Liver (tissue), 9 donors: Measurements from ENCODE around the gene SNCAIP. TPM values are rescaled to one million over a fixed set of nuclear protein-coding genes. Genes with fewer than 3 reads are reported as not detected.

Experiments used
- DNase-seq: peaks from one replicate; pipeline ENCODE4 v3.0.0-alpha.2; 2017; ENCODE audit warnings: low spot score
- H3K27ac ChIP-seq, 2 donors: one replicate each; pipeline ENCODE4 v1.7.0; 2013; ENCODE audit warnings: inconsistent platforms in 2 of 2, low read length in 2 of 2, control low read depth in 1 of 2, low read depth in 1 of 2, mild to moderate bottlenecking in 1 of 2
- H3K27me3 ChIP-seq, 4 donors: one replicate each; pipeline versions ENCODE4 v1.6.1 to v1.7.0; 2013; ENCODE audit warnings: low read length in 3 of 4, inconsistent platforms in 1 of 4, mild to moderate bottlenecking in 1 of 4, moderate library complexity in 1 of 4; ENCODE audit not compliant: control insufficient read depth in 4 of 4, insufficient read depth in 4 of 4
- H3K36me3 ChIP-seq, 4 donors: one replicate each; pipeline versions ENCODE4 v1.6.1 to v1.7.0; 2013; ENCODE audit warnings: low read length in 3 of 4, mild to moderate bottlenecking in 3 of 4, low read depth in 1 of 4, moderate library complexity in 1 of 4; ENCODE audit not compliant: control insufficient read depth in 4 of 4, insufficient read depth in 3 of 4
- H3K4me1 ChIP-seq, 4 donors: one replicate each; pipeline versions ENCODE4 v1.6.1 to v1.7.0; 2013; ENCODE audit warnings: low read length in 3 of 4, mild to moderate bottlenecking in 3 of 4, moderate library complexity in 1 of 4; ENCODE audit not compliant: control insufficient read depth in 4 of 4, insufficient read depth in 4 of 4
- H3K4me3 ChIP-seq, 3 donors: one replicate each; pipeline versions ENCODE4 v1.6.1 to v1.7.0; 2013; ENCODE audit warnings: low read length in 3 of 3, control low read depth in 1 of 3, low read depth in 1 of 3, mild to moderate bottlenecking in 1 of 3
- H3K9ac ChIP-seq, 2 donors: one replicate each; pipeline ENCODE4 v1.7.0; 2013; ENCODE audit warnings: low read length in 2 of 2, mild to moderate bottlenecking in 2 of 2, moderate library complexity in 2 of 2, control low read depth in 1 of 2, low read depth in 1 of 2
- H3K9me3 ChIP-seq, 4 donors: one replicate each; pipeline versions ENCODE4 v1.6.1 to v1.7.0; 2013; ENCODE audit warnings: low read length in 3 of 4; ENCODE audit not compliant: control insufficient read depth in 4 of 4
- EGR1 ChIP-seq, 2 donors: IDR thresholded peaks; 2 replicates each; pipeline ENCODE4 v1.6.1; 2016 to 2018; ENCODE audit warnings: antibody characterized with exemption in 2 of 2, low read depth in 2 of 2
- FOXA1 ChIP-seq: IDR thresholded peaks from 2 replicates; pipeline ENCODE4 v1.6.1; 2016; ENCODE audit warnings: antibody characterized with exemption
- FOXA2 ChIP-seq: IDR thresholded peaks from 2 replicates; pipeline ENCODE4 v1.6.1; 2016; ENCODE audit warnings: antibody characterized with exemption
- HNF4A ChIP-seq, 2 donors: conservative IDR thresholded peaks; 2 replicates each; pipeline ENCODE4 v1.6.1; 2016; ENCODE audit warnings: antibody characterized with exemption in 2 of 2, mild to moderate bottlenecking in 2 of 2
- HNF4G ChIP-seq: IDR thresholded peaks from 2 replicates; pipeline ENCODE4 v1.6.1; 2016; ENCODE audit warnings: antibody characterized with exemption
- JUND ChIP-seq, 2 donors: IDR thresholded peaks; 2 replicates each; pipeline ENCODE4 v1.6.1; 2016; ENCODE audit warnings: antibody characterized with exemption in 2 of 2
- RAD21 ChIP-seq, 2 donors: IDR thresholded peaks; 2 replicates each; pipeline ENCODE4 v1.6.1; 2016; ENCODE audit warnings: antibody characterized with exemption in 2 of 2, mild to moderate bottlenecking in 2 of 2
- YY1 ChIP-seq: IDR thresholded peaks from 2 replicates; pipeline ENCODE4 v1.6.1; 2016; ENCODE audit warnings: antibody characterized with exemption, mild to moderate bottlenecking
- WGBS: extraction: QIAGEN DNeasy Blood & Tissue Kit; methylation state at CpG from one replicate; pipeline ENCODE4 v1.1.7; 2013; 5-methylcytosine and 5-hydroxymethylcytosine counted together
- polyA plus RNA-seq, 2 donors: library from polyadenylated mRNA; stranded (reverse) in 1 of 2; unstranded in 1 of 2; fragments of 200-250 nt in 1 of 2; fragments of >200 nt in 1 of 2; fragmentation: Nextera tagmentation in 1 of 2; extraction: Ambion mirVana in 1 of 2; gene quantifications; one replicate each; pipeline versions ENCODE4 v1.2.1 to v1.2.3, GENCODE V29; 2013 to 2015
- total RNA-seq, 2 donors: library from RNA; depleted of rRNA; stranded (reverse); fragments of >200 nt; gene quantifications; one replicate each; pipeline ENCODE4 v1.2.3, GENCODE V29; 2014
- TF ChIP-seq, protein P1 (sequence below): IDR thresholded peaks from 2 replicates; pipeline ENCODE4 v1.6.1; 2016; ENCODE audit warnings: antibody characterized with exemption
- TF ChIP-seq, protein P2 (sequence below): fragments of 150-350 bp; IDR thresholded peaks from 2 replicates; pipeline ENCODE4 v1.5.1; 2017; ENCODE audit warnings: improper control_type of control experiment, low read depth, low read length; ENCODE audit not compliant: missing input control
- TF ChIP-seq, protein P3 (sequence below): IDR thresholded peaks from 2 replicates; pipeline ENCODE4 v1.6.1; 2016; ENCODE audit warnings: antibody characterized with exemption
- TF ChIP-seq, protein P4 (sequence below): IDR thresholded peaks from 2 replicates; pipeline ENCODE4 v1.6.1; 2016; ENCODE audit warnings: antibody characterized with exemption
- donor health status: healthy.
- donor health status: healthy.
- donor health status: healthy.
- donor health status: healthy.
- donor health status: healthy.

SNCAIP gene
- total and polyA plus RNA-seq, 4 donors: 0.17 to 2.1 (median 0.74) TPM

DNA sequence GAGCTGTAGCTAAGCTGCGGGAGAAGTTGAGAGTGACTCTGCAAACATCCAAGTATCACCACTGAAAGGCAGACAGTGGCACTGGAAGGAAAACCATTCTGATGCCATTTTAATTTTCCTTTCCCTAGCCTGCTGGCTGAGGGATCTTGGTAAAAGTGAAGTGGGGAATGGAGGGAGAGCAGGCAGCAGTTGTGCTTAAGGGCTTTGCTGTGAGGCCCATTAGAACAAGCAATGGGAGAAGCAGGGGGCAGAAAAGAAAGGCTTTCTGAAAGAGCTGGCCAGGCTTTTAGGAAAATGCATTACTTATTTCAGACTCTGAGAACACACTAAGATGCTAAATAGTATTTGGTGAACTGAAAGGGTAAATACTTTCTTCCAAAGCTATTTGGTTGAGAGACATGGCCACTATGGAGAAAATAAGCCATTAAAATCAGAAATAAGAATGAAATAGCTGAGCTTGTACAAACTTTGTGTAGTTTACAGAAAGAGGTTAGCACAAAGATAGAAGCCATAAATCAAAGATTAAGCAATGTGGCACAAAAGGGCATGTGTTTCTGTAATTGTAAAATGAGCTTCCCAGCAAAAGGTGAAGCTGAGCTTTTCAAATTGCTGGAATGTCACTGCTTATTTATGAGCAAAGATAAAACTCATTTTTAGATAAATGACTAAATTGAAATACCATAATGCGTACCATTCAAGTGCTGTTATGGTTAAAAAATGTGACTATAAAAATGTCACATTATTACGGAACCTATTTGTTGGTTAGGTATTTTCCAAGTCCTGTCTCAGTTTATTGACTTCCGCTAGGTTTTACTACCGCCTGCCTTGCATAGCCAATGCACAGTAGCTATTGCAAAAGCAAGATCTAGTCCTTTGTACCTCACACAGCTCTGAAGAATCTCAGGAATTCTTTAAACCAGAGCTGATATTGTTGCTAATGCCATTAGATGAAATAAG lies 20.8 kb downstream of the SNCAIP start:
- no peak for DNase-seq
- WGBS: 84% methylated on average over 5 of the region's 5 CpGs

DNA sequence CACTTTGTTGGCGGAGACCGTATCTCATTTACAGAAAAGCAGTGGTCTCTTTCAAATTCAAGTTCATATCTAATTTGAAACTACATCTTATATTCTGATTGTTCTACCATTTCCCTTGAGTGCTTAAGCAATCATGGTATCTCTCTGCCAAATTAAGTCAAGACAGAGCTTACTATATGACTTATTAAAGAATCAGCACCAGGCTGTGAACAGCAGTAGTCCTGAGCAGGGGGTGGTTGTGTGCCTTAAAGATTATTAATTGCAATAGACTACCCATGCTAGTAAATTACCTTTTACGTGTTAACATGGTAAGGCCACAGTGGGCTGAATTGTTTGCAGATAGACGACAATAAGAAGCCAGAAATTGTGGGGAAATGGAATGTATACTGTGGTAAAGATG lies 21.5 kb downstream of the SNCAIP start:
- Histone ChIP-seq H3K27me3 (no peaks in the 10 kb centered on the region), H3K27ac (no peak overlapping the region), H3K36me3 (no peaks in the 10 kb centered on the region), H3K4me1 (no peaks in the 10 kb centered on the region), H3K9ac (no peak overlapping the region), H3K4me3 (no peak overlapping the region), H3K9me3 (no peaks in the 10 kb centered on the region)
- 90% methylated on average over 4 of the region's 4 CpGs for WGBS
- no peak for DNase-seq
- TF ChIP-seq JUND (IDR thresholded peaks at IDR 0.05) (no peak), HNF4A (conservative IDR thresholded peaks at IDR 0.05) (no peak), YY1 (no peak), EGR1 (IDR thresholded peaks at IDR 0.05; ENCODE audit: low read depth in 2 of 2) (no peak), FOXA2 (no peak), RAD21 (IDR thresholded peaks at IDR 0.05) (no peak)
- TF ChIP-seq, protein P1, sequence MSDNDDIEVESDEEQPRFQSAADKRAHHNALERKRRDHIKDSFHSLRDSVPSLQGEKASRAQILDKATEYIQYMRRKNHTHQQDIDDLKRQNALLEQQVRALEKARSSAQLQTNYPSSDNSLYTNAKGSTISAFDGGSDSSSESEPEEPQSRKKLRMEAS: no peak
- TF ChIP-seq, protein P2, sequence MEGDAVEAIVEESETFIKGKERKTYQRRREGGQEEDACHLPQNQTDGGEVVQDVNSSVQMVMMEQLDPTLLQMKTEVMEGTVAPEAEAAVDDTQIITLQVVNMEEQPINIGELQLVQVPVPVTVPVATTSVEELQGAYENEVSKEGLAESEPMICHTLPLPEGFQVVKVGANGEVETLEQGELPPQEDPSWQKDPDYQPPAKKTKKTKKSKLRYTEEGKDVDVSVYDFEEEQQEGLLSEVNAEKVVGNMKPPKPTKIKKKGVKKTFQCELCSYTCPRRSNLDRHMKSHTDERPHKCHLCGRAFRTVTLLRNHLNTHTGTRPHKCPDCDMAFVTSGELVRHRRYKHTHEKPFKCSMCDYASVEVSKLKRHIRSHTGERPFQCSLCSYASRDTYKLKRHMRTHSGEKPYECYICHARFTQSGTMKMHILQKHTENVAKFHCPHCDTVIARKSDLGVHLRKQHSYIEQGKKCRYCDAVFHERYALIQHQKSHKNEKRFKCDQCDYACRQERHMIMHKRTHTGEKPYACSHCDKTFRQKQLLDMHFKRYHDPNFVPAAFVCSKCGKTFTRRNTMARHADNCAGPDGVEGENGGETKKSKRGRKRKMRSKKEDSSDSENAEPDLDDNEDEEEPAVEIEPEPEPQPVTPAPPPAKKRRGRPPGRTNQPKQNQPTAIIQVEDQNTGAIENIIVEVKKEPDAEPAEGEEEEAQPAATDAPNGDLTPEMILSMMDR: no peak
- TF ChIP-seq, protein P3, sequence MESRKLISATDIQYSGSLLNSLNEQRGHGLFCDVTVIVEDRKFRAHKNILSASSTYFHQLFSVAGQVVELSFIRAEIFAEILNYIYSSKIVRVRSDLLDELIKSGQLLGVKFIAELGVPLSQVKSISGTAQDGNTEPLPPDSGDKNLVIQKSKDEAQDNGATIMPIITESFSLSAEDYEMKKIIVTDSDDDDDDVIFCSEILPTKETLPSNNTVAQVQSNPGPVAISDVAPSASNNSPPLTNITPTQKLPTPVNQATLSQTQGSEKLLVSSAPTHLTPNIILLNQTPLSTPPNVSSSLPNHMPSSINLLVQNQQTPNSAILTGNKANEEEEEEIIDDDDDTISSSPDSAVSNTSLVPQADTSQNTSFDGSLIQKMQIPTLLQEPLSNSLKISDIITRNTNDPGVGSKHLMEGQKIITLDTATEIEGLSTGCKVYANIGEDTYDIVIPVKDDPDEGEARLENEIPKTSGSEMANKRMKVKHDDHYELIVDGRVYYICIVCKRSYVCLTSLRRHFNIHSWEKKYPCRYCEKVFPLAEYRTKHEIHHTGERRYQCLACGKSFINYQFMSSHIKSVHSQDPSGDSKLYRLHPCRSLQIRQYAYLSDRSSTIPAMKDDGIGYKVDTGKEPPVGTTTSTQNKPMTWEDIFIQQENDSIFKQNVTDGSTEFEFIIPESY: no peak
- TF ChIP-seq, protein P4, sequence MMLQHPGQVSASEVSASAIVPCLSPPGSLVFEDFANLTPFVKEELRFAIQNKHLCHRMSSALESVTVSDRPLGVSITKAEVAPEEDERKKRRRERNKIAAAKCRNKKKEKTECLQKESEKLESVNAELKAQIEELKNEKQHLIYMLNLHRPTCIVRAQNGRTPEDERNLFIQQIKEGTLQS: no peak

More for the DNA sequence above, 20.8 kb downstream of the SNCAIP start:
- TF ChIP-seq, protein P3: no peak
- TF ChIP-seq FOXA1: no peak
- TF ChIP-seq, protein P4: no peak
- no peak for TF ChIP-seq HNF4A (conservative IDR thresholded peaks at IDR 0.05)
- no peak for TF ChIP-seq YY1
- TF ChIP-seq HNF4G: no peak
- Histone ChIP-seq H3K27me3 (no peaks in the 10 kb centered on the region), H3K4me3 (no peak overlapping the region), H3K36me3 (no peaks in the 10 kb centered on the region), H3K9ac (no peak overlapping the region), H3K9me3 (no peaks in the 10 kb centered on the region), H3K4me1 (no peaks in the 10 kb centered on the region), H3K27ac (no peak overlapping the region)
